Stimulated activated CD8-positive, alpha-beta memory T cell treated with anti-CD3 and anti-CD28 coated beads, Interleukin-2, amount 100 ng/mL, for 1 hour (primary cell): Measurements from ENCODE around the gene OR2S2.

Source experiments
- DNase-seq, 2 donors: peaks; one replicate each; pipeline ENCODE4 v3.0.0-alpha.2; 2020; ENCODE audit warnings: low read depth in 2 of 2

Gene OR2S2

DNA sequence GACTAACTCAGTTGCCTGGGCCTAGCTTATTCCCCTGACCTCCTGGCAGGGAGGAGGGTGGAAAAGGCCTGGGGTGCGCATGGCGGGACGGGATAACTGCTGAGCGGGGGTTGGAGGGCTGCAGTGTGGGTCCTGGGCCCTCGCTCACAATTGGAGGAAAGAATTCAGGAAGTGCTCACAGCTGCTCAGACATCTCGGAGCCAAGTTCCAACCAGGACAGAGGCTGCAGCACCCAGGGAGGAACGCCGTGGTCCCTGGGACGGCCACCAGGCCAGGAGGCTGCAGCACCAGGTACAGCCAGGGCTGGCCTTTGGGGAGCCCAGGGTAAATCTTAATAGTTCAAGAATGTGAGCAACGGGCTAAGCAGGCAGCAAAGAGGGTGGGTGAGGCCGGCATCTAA lies 48.7 kb downstream of the OR2S2 start, which contains the start of gene SPAAR:
Gene SPAAR, plus strand, starts transcription at position 217 of the 400 bp plus-strand sequence. CDS start 974 bp downstream, outside the sequence.
- DNase-seq: no peak

DNA sequence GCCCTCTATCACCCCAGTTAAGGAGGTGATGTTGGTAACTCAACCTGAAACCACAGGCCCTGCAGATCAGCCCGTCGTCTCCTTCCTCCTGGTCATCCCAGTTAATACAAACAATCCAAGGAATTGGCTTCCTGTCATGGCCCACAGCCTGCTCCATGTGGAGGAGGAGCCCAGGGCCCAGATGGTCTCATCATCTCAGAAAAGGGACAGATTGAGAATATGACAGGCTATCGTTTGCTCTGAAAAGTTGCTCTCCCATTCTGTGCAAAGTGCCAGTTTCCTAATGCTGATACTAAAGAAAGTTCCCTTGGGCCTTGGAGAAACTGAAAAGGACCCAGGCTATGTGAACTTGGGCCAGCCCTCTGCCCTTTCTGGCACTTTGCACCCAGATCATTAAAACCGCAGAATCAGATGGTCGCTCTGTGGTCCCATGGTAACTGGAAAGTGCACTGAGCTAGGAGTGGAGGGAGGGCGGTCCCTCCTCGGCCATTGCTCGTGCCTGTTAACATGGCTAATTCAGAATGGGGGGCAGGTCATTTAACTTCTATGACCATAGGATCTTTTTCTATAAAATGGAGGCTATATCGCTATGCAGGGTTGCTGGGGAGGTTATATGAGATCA lies 49.3 kb downstream of the OR2S2 start:
- DNase-seq: no peak

DNA sequence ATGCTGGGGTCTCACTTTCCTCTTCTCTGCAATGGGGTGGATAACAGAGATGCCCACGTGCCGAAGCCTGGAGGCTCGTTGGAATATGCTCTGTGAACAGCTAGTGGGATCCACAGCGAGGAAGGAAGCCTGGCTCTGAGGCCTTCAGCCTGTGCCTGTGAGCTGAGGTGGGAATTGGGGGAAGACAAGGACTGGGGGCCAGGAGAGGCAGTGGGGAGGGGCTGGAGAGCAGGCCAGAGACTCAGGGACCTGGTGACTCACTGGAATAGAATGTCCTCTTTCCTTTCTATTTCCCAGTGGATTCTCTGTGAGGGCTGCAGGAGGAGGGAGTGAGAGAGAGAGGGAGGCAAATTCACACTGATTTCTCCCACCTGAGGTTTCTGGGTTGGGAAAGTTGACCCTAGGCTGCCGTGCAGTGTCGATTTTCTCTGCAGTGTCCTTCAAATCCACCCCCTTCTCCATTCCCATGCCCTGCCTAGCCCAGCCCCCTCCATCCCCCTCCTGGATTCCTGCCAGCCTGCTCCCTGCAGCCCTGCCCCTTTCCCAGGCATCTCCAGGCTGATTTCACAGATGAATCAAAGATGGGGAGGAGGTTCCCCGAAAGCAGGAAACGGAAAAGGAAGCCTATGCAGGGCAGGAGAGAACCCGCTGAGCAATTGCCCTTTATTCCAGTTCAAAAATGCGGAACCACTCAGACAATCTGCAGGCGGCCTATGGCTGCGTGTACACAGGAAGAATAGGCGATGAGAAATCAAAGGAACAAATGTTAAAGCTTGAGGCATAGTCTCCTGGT lies 50.0 kb downstream of the OR2S2 start:
- no peak for DNase-seq
